RWPE1 (cell line): ENCODE measurements around the gene ME3.

Experiments used
- CTCF ChIA-PET: fragments of 350-600 bp; sonication (Branson Sonifier 250); formaldehyde crosslinking; extraction: SDS; loops from one replicate; lab custom pipeline; 2021; lab: Yijun Ruan, JAX
- POLR2A ChIA-PET: fragments of 400-600 bp; formaldehyde crosslinking; extraction: SDS; loops from one replicate; lab custom pipeline; 2020; ENCODE audit warnings: antibody characterized with exemption; ENCODE audit not compliant: low non-redundant PET; lab: Yijun Ruan, JAX
- DNase-seq: peaks from one replicate; pipeline ENCODE4 v3.0.0; 2012; ENCODE audit warnings: low spot score
- H3K27ac ChIP-seq: fragments of 450-650 bp; 2 replicates; pipeline ENCODE4 v1.5.1; 2017
- CTCF ChIP-seq: fragments of 450-650 bp; conservative IDR thresholded peaks from 2 replicates; pipeline ENCODE4 v1.5.1; 2017; ENCODE audit warnings: low read depth, mild to moderate bottlenecking

Gene ME3

GRCh38 chr11:86449993-86450629 is 222.3 kb downstream of the ME3 start:
- DNase-seq: no peak
- ChIA-PET CTCF (interaction anchor here (0.6 kb wide), 1 partner anchor 18 kb away, joined by 3 read pairs; no protein-coding TSS in a partner anchor), POLR2A (no interaction called here)
- H3K27ac ChIP-seq: no peak overlapping the region
- no peak for TF ChIP-seq CTCF

- no peak overlapping the region for H3K27ac ChIP-seq
- no peak for TF ChIP-seq CTCF
- CTCF ChIA-PET: interaction anchor here (0.6 to 1.1 kb wide), 3 partner anchors 87 to 420 kb away, joined by 3 to 5 read pairs (median 3); no protein-coding TSS in a partner anchor
- no peak for DNase-seq
- POLR2A ChIA-PET: no interaction called here
Measured at GRCh38 chr11:86447763-86448480, 224.5 kb downstream of the ME3 start.

GRCh38 chr11:86446924-86447285 is 225.5 kb downstream of the ME3 start:
- CTCF ChIA-PET: no interaction called here
- POLR2A ChIA-PET: no interaction called here
- no peak for DNase-seq

GRCh38 chr11:86446163-86446923 is 226.1 kb downstream of the ME3 start:
- CTCF ChIA-PET: no interaction called here
- no peak for TF ChIP-seq CTCF
- no peak for DNase-seq
- POLR2A ChIA-PET: no interaction called here
- no peak overlapping the region for H3K27ac ChIP-seq

More at GRCh38 chr11:86446924-86447285, 225.5 kb downstream of the ME3 start:
- TF ChIP-seq CTCF: no peak
- no peak overlapping the region for H3K27ac ChIP-seq

GRCh38 chr11:86444981-86445380 is 227.4 kb downstream of the ME3 start:
- no peak overlapping the region for H3K27ac ChIP-seq
- ChIA-PET POLR2A (no interaction called here), CTCF (interaction anchor here (0.7 kb wide), 1 partner anchor 285 kb away, joined by 3 read pairs; no protein-coding TSS in a partner anchor)
- no peak for DNase-seq
- no peak for TF ChIP-seq CTCF

- TF ChIP-seq CTCF: no peak
- no peak overlapping the region for H3K27ac ChIP-seq
- no peak for DNase-seq
- ChIA-PET POLR2A (no interaction called here), CTCF (interaction anchor here (0.6 kb wide), 1 partner anchor 454 kb away, joined by 5 read pairs; no protein-coding TSS in a partner anchor)
Measured at GRCh38 chr11:86443415-86443814, 229.0 kb downstream of the ME3 start.
